Stimulated activated CD8-positive, alpha-beta memory T cell treated with anti-CD3 and anti-CD28 coated beads, Interleukin-15, amount 100 ng/mL, for 4 hours (primary cell): ENCODE results near the gene GC.
"Not testable (repeated sequence)": the region's sequence is repeated elsewhere in the genome, so short reads cannot be mapped to it uniquely, and the experiment has no call there.

ENCODE experiments used
- DNase-seq, 2 donors: peaks; one replicate each; pipeline ENCODE4 v3.0.0-alpha.2; 2020; ENCODE audit warnings: low read depth in 2 of 2

Gene GC

GRCh38 chr4:71765821-71766383, 18.0 kb downstream of the GC start:
- no peak for DNase-seq

DNA sequence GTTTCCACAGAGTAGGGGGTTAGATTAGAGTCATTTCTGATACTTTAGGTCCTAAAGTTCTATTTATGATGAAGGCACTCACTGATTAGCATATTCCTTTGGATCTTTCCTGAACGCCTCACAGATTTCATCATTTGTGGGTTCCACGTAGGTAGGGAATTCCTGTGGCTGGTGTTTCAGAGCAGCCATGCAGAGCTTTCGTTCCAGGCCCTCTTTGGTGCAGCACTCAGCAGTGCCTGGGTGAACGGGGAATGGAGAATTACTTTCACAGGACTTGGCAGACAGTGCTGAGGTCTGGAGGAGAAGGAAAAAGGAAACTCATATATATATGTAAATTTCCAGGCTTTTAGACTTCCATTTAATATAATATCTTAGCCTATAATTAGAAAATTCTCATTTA, 18.5 kb downstream of the GC start:
- no peak for DNase-seq

- no peak for DNase-seq
Measured at GRCh38 chr4:71752383-71753042, 31.4 kb downstream of the GC start.

DNA sequence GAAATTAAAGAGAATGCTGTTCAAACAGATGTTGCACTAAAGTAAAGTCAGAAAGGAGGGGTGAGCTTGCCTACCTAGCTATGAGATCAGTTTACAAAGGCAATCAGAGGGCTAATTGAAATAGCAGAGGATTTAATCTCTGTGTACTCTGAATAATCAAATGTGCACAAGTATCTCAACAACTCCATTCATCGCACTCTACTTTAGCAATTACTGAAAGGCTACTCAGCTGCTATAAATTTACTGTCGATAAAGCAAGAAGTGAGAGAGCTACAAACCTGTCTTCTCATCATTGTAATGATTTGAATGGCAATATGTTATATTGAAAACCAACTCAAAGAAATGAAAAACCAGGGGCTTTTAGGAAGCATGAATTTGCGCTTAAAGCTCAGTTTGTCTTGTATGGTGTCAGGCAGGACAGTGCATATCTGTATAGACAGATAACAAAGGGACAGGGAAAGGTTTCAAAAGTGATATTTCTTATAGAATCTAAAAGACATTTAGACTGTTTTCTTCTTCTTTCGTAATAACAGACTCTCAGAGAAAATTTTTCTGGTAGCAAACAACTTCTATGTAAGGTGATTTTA, 34.8 kb downstream of the GC start:
- DNase-seq = no peak

GRCh38 chr4:71746379-71746778, 37.5 kb downstream of the GC start:
- no peak for DNase-seq

DNA sequence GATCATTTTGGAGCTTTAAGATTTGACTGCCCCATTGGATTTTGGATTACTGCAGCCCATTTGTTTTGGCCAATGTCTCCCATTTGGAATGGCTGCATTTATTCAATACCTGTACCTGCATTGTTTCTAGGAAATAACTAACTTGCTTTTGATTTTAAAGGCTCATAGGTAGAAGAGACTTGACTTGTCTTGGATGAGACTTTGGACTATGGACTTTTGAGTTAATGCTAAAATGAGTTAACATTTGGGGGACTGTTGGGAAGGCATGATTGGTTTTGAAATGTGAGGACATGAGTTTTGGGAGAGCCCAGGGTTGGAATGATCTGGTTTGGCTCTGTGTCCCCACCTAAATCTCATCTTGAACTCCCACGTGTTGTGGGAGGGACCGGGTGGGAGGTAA, 45.1 kb downstream of the GC start:
- not testable (repeated sequence) for DNase-seq

DNA sequence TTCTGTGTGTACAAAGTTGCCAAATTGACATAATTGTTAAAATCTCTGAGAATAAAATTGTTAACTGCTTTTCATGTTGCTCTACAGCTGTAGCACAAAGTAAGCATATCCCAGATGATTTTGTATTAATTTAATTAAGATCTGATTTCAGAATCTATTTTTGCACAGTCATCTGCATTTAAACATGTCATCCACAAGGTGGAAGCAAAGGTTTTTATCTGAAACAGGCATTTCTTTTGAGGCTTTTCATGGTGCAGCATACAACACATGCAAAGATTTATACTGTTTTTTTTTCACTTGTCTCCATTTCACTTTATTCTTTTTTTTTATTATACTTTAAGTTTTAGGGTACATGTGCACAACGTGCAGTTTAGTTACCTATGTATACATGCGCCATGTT, 51.2 kb downstream of the GC start:
- no peak for DNase-seq

GRCh38 chr4:71732066-71732465, 51.8 kb downstream of the GC start:
- no peak for DNase-seq

DNA sequence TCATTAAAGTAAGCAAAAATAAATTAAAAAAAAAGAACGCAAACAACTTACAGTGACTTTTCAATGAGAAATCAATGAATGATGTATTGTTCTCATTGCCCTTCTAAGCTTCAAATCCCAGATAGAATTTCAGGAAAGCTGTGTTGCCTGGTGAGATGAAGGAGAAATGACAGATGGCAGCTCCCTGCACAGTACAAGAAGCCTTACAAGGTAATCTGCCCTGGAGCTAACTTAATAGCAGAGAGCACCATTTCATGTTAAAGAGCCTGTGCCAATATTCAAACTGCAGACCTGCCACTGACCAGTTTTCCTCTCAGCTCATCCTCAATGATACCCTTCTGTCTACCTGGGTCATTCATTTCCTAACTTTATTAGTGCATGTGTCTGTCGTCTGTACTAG, 54.0 kb downstream of the GC start:
- DNase-seq = no peak

DNA sequence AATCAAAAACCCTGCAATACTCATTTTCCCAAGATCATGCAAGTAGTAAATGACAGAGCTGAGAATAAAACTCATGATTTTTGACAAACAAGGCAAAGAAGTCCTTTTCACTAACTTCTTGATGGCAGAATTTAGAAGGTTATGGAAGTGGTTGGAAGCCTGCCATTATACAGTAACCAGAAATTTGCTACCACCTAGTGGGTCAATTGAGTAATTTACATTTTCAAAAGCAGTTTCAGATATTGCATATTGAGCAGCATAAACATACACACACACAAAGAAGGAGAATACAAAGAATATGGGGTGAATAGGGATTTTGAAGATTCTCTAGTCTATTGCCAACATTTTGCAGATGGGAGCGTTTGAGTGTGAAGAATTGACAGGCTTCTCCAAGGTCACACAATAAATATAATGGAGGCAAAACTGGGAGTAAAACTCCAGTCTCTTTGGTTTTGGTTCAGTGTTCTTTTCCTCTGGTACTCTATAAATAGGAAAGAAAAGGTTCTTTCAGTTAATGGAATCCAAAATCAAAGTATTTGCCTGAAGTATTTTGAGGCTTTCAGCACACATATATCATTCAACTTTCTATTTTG, 70.2 kb downstream of the GC start:
- no peak for DNase-seq

GRCh38 chr4:71711985-71712348, 71.9 kb downstream of the GC start:
- DNase-seq = no peak

DNA sequence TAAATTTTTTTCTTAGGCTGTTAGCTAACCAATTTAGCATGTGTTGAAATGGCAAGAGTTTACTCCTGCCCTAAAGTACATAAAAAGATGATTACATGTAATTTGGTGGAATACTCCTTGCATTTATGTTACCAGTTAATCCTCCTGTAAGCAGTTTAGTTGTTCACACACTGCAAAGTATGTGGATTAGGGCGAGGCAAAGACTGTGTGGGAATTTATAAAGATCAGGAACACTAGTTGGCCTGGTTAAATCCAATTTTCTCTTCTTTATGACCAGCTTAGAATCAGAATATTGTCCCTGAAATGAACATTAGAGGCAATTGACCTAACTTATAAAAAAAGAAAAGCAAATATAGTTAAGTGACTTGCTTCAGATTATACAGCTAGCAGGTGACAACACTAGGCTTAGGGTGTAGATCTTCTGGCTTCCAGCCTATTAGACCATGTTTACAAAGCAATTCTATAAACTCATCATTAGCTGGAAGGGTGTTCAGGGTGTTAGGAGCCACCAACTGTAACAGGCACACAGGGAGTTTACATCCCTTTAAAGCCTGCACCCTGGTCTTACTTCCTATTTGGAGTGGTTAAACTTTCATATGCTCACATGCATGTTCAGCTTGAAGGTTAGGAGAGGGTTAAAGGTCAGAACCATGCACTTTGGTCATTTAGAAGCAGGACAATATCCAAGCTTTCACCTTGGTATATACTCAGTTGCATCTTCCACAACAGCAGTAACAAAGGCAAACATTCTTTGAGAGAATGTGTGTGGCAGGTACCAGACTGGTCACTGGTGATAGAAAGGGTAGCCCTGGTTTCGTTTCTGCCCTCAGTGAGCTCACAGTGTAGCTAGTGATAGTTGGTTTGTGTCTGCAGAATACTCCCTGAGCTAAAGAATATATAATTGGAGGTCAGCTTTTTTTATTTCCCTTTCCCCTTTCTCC, 72.6 kb downstream of the GC start:
- no peak for DNase-seq

GRCh38 chr4:71709961-71710360, 73.9 kb downstream of the GC start:
- no peak for DNase-seq

DNA sequence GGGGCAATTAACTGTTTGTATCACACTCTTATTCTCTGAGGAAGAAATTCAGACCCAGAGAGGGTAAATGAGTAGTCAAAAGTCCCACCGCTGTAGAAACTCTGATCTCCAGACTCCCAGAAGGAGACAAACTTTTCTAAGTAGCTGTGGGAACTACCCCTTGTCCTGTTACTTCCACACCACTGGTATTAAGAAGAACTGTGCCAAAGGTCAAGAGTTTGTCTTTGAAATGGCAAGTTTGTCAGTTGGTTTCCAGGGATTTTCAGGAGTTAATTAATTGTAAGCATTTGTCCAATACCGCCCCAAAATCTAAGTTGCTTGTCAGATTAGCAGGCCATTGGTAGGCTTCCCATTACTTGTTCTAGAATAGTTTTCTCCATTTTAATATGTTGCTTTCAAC, 85.7 kb downstream of the GC start:
- DNase-seq = no peak

GRCh38 chr4:71697031-71697430, 86.8 kb downstream of the GC start:
- no peak for DNase-seq

DNA sequence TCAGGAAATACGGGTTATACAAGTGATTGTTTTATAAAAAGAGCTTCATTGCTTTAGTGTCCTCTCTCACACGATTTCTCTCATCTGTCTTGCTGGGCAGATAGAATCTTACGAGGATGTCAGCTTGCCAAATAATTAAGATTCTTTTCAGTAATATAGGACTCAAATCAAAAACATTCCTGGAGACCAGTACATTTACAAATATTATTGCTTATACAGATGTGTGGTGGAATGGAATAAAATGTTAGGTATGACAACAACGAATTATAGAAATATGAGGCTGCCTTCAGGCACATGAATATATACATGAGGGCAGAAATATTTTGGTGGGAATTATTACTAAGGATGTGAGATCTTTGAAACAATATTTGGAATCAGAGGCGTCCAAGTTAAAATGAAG, 88.9 kb downstream of the GC start:
- no peak for DNase-seq

GRCh38 chr4:71692963-71693362, 90.9 kb downstream of the GC start:
- DNase-seq = no peak

DNA sequence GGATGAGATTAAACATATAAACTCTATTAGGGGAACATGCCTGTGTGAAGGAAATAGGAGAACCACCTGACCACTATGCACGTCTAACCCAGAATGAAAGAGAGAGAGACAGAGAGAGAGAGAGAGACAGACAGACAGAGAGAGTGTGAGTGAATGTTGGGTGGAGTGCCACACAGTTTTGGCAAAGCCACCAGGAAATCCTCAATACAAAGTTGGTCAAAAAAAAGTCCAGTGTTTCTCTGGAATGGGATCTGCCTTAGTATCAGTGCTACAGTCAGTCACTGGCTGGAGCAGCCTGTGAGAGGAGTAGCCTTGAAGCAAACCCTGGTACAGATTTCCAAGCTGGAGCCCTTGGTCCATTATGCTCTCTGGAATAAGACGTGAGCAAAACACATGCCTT, 91.7 kb downstream of the GC start:
- no peak for DNase-seq
